Suprapubic skin (tissue), 4 donors: ENCODE data around the gene TTC28. TPM values are rescaled to one million over a fixed set of nuclear protein-coding genes. Genes with fewer than 3 reads are reported as not detected.
"Not testable (repeated sequence)": the region's sequence is repeated elsewhere in the genome, so short reads cannot be mapped to it uniquely, and the experiment has no call there.

Experiments used
- DNase-seq, 2 donors: peaks; one replicate each; pipeline ENCODE4 v3.0.0-alpha.2; 2019; ENCODE audit warnings: low spot score in 2 of 2
- H3K27ac ChIP-seq: fragments of 200-600 bp; sonication (generic); one replicate; pipeline ENCODE4 v1.5.1; 2019
- H3K27me3 ChIP-seq: fragments of 200-600 bp; sonication (generic); one replicate; pipeline ENCODE4 v1.5.1; 2019
- H3K36me3 ChIP-seq: fragments of 200-600 bp; sonication (generic); one replicate; pipeline ENCODE4 v1.5.1; 2019
- H3K4me1 ChIP-seq: fragments of 200-600 bp; sonication (generic); one replicate; pipeline ENCODE4 v1.5.1; 2019
- H3K4me3 ChIP-seq: fragments of 200-600 bp; sonication (generic); one replicate; pipeline ENCODE4 v1.5.1; 2019; ENCODE audit warnings: mild to moderate bottlenecking
- H3K9me3 ChIP-seq: fragments of 200-600 bp; sonication (generic); one replicate; pipeline ENCODE4 v1.5.1; 2019
- EP300 ChIP-seq: sonication (generic); formaldehyde crosslinking; IDR thresholded peaks from one replicate; pipeline ENCODE4 v1.6.1; 2017; ENCODE audit warnings: antibody characterized with exemption
- POLR2A ChIP-seq, 2 donors: fragments of 450-650 bp; IDR thresholded peaks; one replicate each; pipeline ENCODE4 v1.6.1; 2017; ENCODE audit warnings: antibody characterized with exemption in 2 of 2, mild to moderate bottlenecking in 2 of 2, moderate library complexity in 2 of 2
- POLR2AphosphoS5 ChIP-seq, 3 donors: sonication (generic); formaldehyde crosslinking; IDR thresholded peaks; one replicate each; pipeline ENCODE4 v1.6.1; 2017; ENCODE audit warnings: antibody characterized with exemption in 3 of 3
- WGBS: methylation state at CpG from one replicate; pipeline ENCODE4 v1.1.5; 2018; 5-methylcytosine and 5-hydroxymethylcytosine counted together
- total RNA-seq, 4 donors: library from RNA; depleted of rRNA; stranded (reverse); fragments of >200 nt; gene quantifications; one replicate each; pipeline ENCODE4 v1.1.0, GENCODE V29; 2016
- TF ChIP-seq, protein P1 (sequence below), 2 donors: fragments of 200-600 bp in 1 of 2; fragments of 450-650 bp in 1 of 2; sonication (generic) in 1 of 2; IDR thresholded peaks; one replicate each; pipeline ENCODE4 v1.5.1; 2016 to 2019; ENCODE audit warnings: antibody characterized with exemption in 2 of 2, mild to moderate bottlenecking in 1 of 2, moderate library complexity in 1 of 2

The TTC28 gene
- total RNA-seq, 4 donors from 2014 or later: 8.1 to 23.1 (median 11.7) TPM

DNA sequence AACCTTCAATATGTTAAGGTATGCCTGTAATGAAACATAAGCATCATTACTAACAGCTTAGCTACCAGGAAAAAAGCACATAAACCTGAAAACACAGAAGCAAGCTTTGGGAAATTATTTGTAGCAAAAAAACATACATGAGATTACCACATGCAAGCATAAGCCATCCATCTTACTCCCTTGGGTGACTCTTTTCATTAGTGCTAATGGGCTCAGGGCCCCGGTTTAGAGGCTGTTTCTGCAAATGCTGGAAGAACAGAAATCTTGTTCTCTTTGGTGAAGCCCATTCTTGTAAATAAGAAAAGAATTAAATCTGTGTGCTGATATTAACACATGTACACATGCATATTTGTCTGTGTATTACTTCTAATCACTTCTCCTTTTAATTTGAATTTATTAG, 314.3 kb downstream of the TTC28 start:
- H3K36me3 ChIP-seq: no peaks in the 10 kb centered on the region
- H3K4me1 ChIP-seq: no peaks in the 10 kb centered on the region
- no peak for DNase-seq
- H3K27ac ChIP-seq: no peak overlapping the region
- no peak for TF ChIP-seq EP300
- no peak for TF ChIP-seq POLR2A (IDR thresholded peaks at IDR 0.05)
- TF ChIP-seq, protein P1, sequence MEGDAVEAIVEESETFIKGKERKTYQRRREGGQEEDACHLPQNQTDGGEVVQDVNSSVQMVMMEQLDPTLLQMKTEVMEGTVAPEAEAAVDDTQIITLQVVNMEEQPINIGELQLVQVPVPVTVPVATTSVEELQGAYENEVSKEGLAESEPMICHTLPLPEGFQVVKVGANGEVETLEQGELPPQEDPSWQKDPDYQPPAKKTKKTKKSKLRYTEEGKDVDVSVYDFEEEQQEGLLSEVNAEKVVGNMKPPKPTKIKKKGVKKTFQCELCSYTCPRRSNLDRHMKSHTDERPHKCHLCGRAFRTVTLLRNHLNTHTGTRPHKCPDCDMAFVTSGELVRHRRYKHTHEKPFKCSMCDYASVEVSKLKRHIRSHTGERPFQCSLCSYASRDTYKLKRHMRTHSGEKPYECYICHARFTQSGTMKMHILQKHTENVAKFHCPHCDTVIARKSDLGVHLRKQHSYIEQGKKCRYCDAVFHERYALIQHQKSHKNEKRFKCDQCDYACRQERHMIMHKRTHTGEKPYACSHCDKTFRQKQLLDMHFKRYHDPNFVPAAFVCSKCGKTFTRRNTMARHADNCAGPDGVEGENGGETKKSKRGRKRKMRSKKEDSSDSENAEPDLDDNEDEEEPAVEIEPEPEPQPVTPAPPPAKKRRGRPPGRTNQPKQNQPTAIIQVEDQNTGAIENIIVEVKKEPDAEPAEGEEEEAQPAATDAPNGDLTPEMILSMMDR (IDR thresholded peaks at IDR 0.05): no peak
- TF ChIP-seq POLR2AphosphoS5 (IDR thresholded peaks at IDR 0.05): no peak
- no peaks in the 10 kb centered on the region for H3K27me3 ChIP-seq
- H3K9me3 ChIP-seq: no peaks in the 10 kb centered on the region
- WGBS: 77% methylated on average over 1 of the region's 1 CpG
- H3K4me3 ChIP-seq: no peak overlapping the region

DNA sequence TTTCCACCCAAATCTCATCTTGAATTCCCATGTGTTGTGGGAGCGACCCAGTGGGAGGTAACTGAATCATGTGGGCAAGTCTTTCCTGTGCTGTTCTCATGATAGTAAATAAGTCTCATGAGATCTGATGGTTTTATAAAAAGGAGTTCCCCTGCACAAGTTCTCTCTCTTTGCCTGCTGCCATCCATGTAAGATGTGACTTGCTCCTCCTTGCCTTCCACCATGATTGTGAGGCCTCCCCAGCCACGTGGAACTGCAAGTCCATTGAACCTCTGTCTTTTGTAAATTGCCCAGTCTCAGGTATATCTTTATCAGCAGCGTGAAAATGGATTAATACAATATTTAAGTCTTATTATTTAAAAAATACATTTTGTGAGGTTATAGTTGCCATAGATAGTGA, 315.5 kb downstream of the TTC28 start:
- 93% methylated on average over 3 of the region's 3 CpGs for WGBS
- not testable (repeated sequence) for H3K4me1 ChIP-seq, H3K4me3 ChIP-seq, DNase-seq, H3K27me3 ChIP-seq, H3K36me3 ChIP-seq, H3K27ac ChIP-seq, H3K9me3 ChIP-seq

DNA sequence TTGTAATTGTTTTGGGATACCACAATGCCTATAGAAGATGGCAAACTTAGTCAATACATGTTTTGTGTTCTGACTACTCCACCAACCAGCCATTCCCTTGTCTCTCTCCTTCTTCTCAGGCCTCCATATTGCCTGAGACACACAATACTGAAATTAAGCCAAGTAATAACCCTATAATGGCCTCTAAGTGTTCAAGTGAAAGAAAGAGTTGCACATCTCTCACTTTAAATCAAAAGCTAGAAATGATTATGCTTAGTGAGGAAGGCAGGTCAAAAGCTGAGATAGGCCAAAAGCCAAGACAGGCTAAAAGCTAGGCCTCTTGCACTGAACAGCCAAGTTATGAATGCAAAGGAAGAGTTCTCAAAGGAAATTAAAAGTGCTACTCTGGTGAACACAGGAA, 318.7 kb downstream of the TTC28 start:
- no peak for DNase-seq
- no peaks in the 10 kb centered on the region for H3K9me3 ChIP-seq
- no peak overlapping the region for H3K4me3 ChIP-seq
- H3K27ac ChIP-seq: no peak overlapping the region
- no peak for TF ChIP-seq POLR2AphosphoS5 (IDR thresholded peaks at IDR 0.05)
- TF ChIP-seq EP300: no peak
- no peak for TF ChIP-seq POLR2A (IDR thresholded peaks at IDR 0.05)
- TF ChIP-seq, protein P1 (IDR thresholded peaks at IDR 0.05): no peak
- no peaks in the 10 kb centered on the region for H3K36me3 ChIP-seq
- H3K27me3 ChIP-seq: no peaks in the 10 kb centered on the region
- H3K4me1 ChIP-seq: no peaks in the 10 kb centered on the region

DNA sequence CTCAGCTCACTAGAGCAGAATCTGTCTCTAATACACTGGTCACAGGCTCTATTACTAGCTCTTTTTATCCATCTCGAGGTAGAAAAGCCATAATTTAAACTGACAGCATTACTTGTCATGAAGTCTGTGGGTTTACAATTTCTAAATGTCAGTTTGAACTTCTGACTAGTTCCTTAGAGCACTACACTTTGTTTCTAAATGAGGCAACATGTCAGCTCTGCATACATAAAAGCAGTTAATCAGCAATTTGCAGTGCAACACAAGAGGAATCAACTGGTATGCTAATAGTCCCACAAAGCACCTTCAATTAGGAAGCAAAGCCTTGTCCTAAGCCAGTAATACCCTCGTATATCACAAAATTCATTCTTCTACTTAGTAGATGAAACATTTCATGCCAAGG, 321.3 kb downstream of the TTC28 start:
- TF ChIP-seq POLR2AphosphoS5 (IDR thresholded peaks at IDR 0.05): no peak
- TF ChIP-seq, protein P1 (IDR thresholded peaks at IDR 0.05): no peak
- TF ChIP-seq POLR2A (IDR thresholded peaks at IDR 0.05): no peak
- no peak for TF ChIP-seq EP300
- no peak for DNase-seq
- Histone ChIP-seq H3K9me3 (no peaks in the 10 kb centered on the region), H3K4me3 (no peak overlapping the region), H3K36me3 (no peaks in the 10 kb centered on the region), H3K4me1 (no peaks in the 10 kb centered on the region), H3K27me3 (no peaks in the 10 kb centered on the region), H3K27ac (no peak overlapping the region)
- 56% methylated on average over 2 of the region's 2 CpGs for WGBS

DNA sequence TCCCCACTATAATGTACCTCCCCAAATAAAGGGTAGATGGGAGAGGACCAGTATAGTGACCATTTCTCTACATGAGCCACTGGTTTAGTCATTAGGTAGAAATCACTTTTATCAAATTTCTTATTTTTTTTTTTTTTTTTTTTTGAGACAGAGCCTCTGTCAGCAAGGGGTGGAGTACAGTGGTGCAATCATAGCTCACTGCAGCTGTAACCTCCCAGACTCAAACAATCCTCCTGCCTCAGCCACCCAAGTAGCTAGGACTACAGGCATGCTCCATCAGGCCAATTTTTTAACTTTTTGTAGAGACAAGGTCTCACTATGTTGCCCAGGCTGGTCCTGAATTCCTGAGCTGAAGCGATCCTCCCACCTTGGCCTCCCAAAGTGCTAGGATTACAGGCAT, 322.4 kb downstream of the TTC28 start:
- no peak overlapping the region for H3K27ac ChIP-seq
- TF ChIP-seq EP300 (no peak), POLR2AphosphoS5 (IDR thresholded peaks at IDR 0.05) (no peak), POLR2A (IDR thresholded peaks at IDR 0.05) (no peak)
- TF ChIP-seq, protein P1 (IDR thresholded peaks at IDR 0.05): no peak
- H3K9me3 ChIP-seq: no peaks in the 10 kb centered on the region
- 88% methylated on average over 1 of the region's 1 CpG for WGBS
- H3K4me3 ChIP-seq: no peak overlapping the region
- no peaks in the 10 kb centered on the region for H3K4me1 ChIP-seq
- no peaks in the 10 kb centered on the region for H3K27me3 ChIP-seq
- no peaks in the 10 kb centered on the region for H3K36me3 ChIP-seq
- no peak for DNase-seq

DNA sequence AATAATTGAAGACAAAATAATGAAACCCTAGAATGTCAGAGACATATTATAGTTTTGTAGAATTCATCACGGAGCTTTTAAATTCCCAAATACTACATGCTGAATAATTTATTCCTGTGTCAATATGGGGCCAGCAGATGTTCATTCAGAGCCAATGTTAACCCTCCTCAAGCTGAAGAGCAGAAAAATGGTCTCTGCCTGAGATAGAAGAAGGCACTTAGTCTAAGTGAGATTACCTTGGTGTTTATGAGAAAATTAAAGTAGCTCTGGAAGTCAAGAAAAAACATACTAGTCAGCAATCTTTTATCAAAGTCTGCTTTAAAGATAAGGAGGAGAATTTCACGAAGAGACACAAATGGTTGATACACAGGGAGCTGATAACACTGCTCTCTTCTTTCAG, 328.2 kb downstream of the TTC28 start:
- no peak for DNase-seq
- 67% methylated on average over 2 of the region's 2 CpGs for WGBS
- no peaks in the 10 kb centered on the region for H3K4me1 ChIP-seq
- no peak overlapping the region for H3K4me3 ChIP-seq
- H3K27ac ChIP-seq: no peak overlapping the region
- TF ChIP-seq POLR2AphosphoS5 (IDR thresholded peaks at IDR 0.05) (no peak), POLR2A (IDR thresholded peaks at IDR 0.05) (no peak), EP300 (no peak)
- TF ChIP-seq, protein P1 (IDR thresholded peaks at IDR 0.05): no peak
- H3K27me3 ChIP-seq: no peaks in the 10 kb centered on the region
- no peaks in the 10 kb centered on the region for H3K36me3 ChIP-seq
- H3K9me3 ChIP-seq: no peaks in the 10 kb centered on the region
